Measurements from ENCODE around the gene SLC9A7.

DNA sequence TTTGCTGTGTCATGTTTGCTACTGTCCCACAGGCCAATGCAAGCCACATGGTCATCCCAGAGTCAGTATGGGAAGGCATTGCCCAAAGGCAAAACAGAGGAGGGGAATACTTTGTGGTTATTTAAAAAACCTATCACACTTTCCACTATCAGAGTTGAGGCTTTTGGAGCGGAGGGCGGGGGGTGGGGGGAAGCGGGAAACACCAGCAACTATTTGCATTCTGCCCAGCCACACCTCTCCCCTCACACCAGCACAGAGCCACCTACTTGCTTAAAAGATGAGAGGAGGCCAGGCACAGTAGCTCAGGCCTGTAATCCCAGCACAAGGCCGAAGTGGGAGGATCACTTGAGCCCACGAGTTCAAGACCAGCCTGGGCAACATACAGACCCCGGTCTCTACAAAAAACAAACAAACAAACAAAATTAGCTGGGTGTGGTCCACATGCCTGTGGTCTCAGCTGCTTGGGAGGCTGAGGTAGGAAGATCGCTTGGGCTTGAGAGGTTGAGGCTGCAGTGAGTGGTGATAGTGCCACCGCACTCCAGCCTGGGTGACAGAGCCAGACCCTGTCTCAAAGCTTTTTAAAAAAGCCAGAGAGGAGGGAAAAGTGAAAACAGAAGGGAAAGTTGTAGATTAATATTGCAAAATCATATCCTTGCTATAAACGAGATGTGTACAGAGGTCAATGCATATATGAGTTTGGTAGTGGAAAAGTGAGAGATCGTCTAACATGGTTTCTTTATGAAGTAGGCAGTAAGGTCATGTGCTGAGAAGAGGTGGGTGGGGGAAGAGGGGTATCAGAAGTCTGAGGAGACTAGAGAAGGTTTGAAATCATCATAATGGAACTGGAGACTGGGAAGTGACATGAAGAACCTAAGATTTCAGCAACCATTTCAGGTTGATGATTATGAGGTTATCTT is 187.2 kb downstream of the SLC9A7 start:
- TF ChIP-seq, protein P1, sequence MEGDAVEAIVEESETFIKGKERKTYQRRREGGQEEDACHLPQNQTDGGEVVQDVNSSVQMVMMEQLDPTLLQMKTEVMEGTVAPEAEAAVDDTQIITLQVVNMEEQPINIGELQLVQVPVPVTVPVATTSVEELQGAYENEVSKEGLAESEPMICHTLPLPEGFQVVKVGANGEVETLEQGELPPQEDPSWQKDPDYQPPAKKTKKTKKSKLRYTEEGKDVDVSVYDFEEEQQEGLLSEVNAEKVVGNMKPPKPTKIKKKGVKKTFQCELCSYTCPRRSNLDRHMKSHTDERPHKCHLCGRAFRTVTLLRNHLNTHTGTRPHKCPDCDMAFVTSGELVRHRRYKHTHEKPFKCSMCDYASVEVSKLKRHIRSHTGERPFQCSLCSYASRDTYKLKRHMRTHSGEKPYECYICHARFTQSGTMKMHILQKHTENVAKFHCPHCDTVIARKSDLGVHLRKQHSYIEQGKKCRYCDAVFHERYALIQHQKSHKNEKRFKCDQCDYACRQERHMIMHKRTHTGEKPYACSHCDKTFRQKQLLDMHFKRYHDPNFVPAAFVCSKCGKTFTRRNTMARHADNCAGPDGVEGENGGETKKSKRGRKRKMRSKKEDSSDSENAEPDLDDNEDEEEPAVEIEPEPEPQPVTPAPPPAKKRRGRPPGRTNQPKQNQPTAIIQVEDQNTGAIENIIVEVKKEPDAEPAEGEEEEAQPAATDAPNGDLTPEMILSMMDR (conservative IDR thresholded peaks at IDR 0.05) = no peak
- no peak for TF ChIP-seq EZH2 (IDR thresholded peaks at IDR 0.05; ENCODE audit: low read depth)
